ENCODE results near the gene TNFRSF12A.
"Not testable (repeated sequence)": the region's sequence is repeated elsewhere in the genome, so short reads cannot be mapped to it uniquely, and the experiment has no call there.

TNFRSF12A gene

GRCh38 chr16:3042376-3042775 lies 22.2 kb downstream of the TNFRSF12A start:
- no peaks in the 10 kb centered on the region for H3K9me3 Mint-ChIP-seq
- H3K27me3 Mint-ChIP-seq = peaks cover 93% of the 10 kb centered on the region

DNA sequence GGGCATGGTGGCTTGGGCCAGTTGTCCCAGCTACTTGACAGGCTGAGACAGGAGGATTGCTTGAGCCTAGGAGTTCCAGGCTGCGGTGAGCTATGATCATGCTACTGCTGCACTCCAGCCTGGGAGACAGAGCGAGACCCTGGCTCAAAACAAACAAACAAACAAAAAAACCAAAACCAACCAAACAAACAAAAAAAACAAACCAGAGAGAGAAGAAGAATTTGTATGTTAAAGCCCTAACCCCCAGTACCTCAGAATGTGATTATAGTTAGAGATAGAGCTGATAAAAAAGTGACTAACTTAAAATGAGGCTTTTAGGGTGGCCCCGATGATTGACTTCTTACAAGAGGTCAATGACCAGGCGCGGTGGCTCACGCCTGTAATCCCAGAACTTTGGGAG lies 24.5 kb downstream of the TNFRSF12A start:
- peak overlapping the region; percentile 81 to 85 for H3K4me3 Mint-ChIP-seq
- no peak for ATAC-seq
- H3K27ac Mint-ChIP-seq = peak overlapping the region in 1 of 2 donors; percentile 46
- no peaks in the 10 kb centered on the region for H3K9me3 Mint-ChIP-seq
- H3K4me1 Mint-ChIP-seq = peaks cover 36% of the 10 kb centered on the region
- peaks cover 89% of the 10 kb centered on the region for H3K27me3 Mint-ChIP-seq
- DNase-seq = no peak

More at GRCh38 chr16:3042376-3042775, 22.2 kb downstream of the TNFRSF12A start:
- ATAC-seq = no peak
- no peak overlapping the region for H3K27ac Mint-ChIP-seq
- peaks cover 25% of the 10 kb centered on the region for H3K4me1 Mint-ChIP-seq
- H3K4me3 Mint-ChIP-seq = no peak overlapping the region
- DNase-seq = no peak

GRCh38 chr16:3045758-3046640 lies 25.8 kb downstream of the TNFRSF12A start, which contains the start of gene MMP25:
Gene MMP25 (plus strand): TSS chr16:3046561. CDS start chr16:3046918, 357 bp downstream.
- Mint-ChIP-seq H3K27ac (peak within 1 kb of the TSS in 1 of 2 donors; percentile 82), H3K9me3 (no peaks in the 10 kb centered on the region), H3K4me1 (peaks cover 41% of the 10 kb centered on the region), H3K27me3 (peaks cover 76% of the 10 kb centered on the region), H3K4me3 (peak within 1 kb of the TSS; percentile 81 to 85)
- peak; percentile 62 for ATAC-seq
- DNase-seq = peak in 1 of 2 donors; percentile 32

DNA sequence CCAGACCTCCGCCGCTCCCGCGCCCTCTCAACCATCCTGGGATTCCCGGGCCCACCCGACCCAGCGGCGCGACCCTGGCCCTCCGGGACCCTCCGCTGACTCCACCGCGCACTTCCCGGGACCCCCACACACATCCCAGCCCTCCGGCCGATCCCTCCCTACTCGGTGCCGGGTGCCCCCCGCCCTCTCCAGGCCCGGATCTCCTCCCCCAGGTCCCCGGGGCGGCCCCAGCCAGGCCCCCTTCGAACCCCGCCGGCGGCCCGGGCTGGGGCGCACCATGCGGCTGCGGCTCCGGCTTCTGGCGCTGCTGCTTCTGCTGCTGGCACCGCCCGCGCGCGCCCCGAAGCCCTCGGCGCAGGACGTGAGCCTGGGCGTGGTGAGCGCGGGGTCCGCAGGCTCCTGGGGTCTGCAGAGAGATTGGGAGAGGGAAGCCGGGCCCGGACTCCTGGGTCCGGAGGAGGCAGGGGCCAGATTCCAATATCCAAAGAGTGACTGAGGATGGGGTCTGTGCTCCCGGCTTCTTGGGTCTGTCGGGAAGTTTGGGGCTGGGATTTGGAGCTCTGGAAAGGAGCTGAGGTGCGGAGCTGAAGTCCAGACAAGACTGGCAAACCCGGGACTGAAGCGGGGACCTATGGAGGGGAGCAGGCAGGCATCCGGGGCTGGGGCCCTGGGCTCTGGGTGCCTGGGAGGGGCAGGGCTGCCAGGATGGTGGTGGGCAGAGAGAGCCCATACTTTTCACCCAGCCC lies 26.6 kb downstream of the TNFRSF12A start:
- Mint-ChIP-seq H3K27me3 (peaks cover 70% of the 10 kb centered on the region), H3K4me1 (peaks cover 47% of the 10 kb centered on the region)
- peak; percentile 43 for ATAC-seq

GRCh38 chr16:3047387-3047720 lies 27.2 kb downstream of the TNFRSF12A start:
- peaks cover 64% of the 10 kb centered on the region for H3K27me3 Mint-ChIP-seq
- peak overlapping the region in 1 of 2 donors; percentile 40 for H3K4me3 Mint-ChIP-seq
- H3K9me3 Mint-ChIP-seq = no peaks in the 10 kb centered on the region
- no peak overlapping the region for H3K27ac Mint-ChIP-seq
- peaks cover 51% of the 10 kb centered on the region for H3K4me1 Mint-ChIP-seq
- DNase-seq (no peak), ATAC-seq (peak; percentile 20)

More for the DNA sequence above, 26.6 kb downstream of the TNFRSF12A start:
- Mint-ChIP-seq H3K9me3 (no peaks in the 10 kb centered on the region), H3K4me3 (peak overlapping the region; percentile 37 to 40), H3K27ac (peak overlapping the region in 1 of 2 donors; percentile 82)
- DNase-seq = no peak

DNA sequence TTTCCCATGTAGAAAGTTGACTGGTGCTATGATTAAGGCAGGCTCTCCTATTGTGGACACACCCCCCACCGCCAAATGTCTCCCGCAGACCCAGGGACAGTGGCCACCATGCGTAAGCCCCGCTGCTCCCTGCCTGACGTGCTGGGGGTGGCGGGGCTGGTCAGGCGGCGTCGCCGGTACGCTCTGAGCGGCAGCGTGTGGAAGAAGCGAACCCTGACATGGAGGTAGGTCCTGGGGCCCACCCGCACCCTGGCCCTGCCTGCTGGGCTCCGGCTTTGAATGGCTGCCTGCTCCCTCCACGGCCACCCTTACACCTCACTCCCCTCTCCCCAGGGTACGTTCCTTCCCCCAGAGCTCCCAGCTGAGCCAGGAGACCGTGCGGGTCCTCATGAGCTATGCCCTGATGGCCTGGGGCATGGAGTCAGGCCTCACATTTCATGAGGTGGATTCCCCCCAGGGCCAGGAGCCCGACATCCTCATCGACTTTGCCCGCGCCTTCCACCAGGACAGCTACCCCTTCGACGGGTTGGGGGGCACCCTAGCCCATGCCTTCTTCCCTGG lies 29.8 kb downstream of the TNFRSF12A start:
- H3K9me3 Mint-ChIP-seq = no peaks in the 10 kb centered on the region
- no peak overlapping the region for H3K27ac Mint-ChIP-seq
- H3K4me1 Mint-ChIP-seq = peaks cover 65% of the 10 kb centered on the region
- H3K4me3 Mint-ChIP-seq = no peak overlapping the region
- ATAC-seq = no peak
- H3K27me3 Mint-ChIP-seq = peaks cover 38% of the 10 kb centered on the region
- no peak for DNase-seq

GRCh38 chr16:3050487-3050886 lies 30.3 kb downstream of the TNFRSF12A start:
- peaks cover 65% of the 10 kb centered on the region for H3K4me1 Mint-ChIP-seq
- H3K4me3 Mint-ChIP-seq = no peak overlapping the region
- no peaks in the 10 kb centered on the region for H3K9me3 Mint-ChIP-seq
- peaks cover 33% of the 10 kb centered on the region for H3K27me3 Mint-ChIP-seq
- no peak for DNase-seq
- ATAC-seq = no peak
- peak overlapping the region in 1 of 2 donors; percentile 35 for H3K27ac Mint-ChIP-seq

DNA sequence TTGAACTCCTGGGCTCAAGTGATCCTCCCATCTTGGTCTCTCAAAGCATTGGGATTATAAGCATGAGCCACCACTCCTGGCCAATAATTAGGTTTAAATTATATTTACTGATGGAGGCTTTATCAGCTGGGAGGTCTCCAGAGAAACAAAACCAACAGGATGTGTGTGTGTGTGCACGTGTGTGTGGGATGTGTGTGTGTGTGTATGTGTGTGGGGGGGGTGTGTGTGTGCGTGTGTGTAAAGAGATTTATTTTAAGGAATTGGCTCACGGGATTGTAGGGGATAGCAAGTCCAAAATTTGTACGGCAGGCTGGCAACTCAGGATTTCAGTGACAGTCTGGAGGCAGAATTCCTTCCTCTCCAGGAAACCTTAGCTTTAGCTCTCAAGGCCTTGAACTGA lies 30.8 kb downstream of the TNFRSF12A start:
- H3K27ac Mint-ChIP-seq = no peak overlapping the region
- no peak for ATAC-seq
- peaks cover 28% of the 10 kb centered on the region for H3K27me3 Mint-ChIP-seq

GRCh38 chr16:3051494-3051893 lies 31.3 kb downstream of the TNFRSF12A start:
- Mint-ChIP-seq H3K4me3 (no peak overlapping the region), H3K27me3 (peaks cover 28% of the 10 kb centered on the region), H3K4me1 (peaks cover 68% of the 10 kb centered on the region), H3K9me3 (no peaks in the 10 kb centered on the region), H3K27ac (no peak overlapping the region)
- ATAC-seq = no peak
- no peak for DNase-seq

More for the DNA sequence above, 30.8 kb downstream of the TNFRSF12A start:
- peaks cover 65% of the 10 kb centered on the region for H3K4me1 Mint-ChIP-seq
- no peak for DNase-seq
- H3K4me3 Mint-ChIP-seq = no peak overlapping the region
- no peaks in the 10 kb centered on the region for H3K9me3 Mint-ChIP-seq

GRCh38 chr16:3052571-3053329 lies 32.6 kb downstream of the TNFRSF12A start:
- H3K4me3 Mint-ChIP-seq = not testable (repeated sequence)
- ATAC-seq = peak; percentile 61
- H3K27ac Mint-ChIP-seq = peak overlapping the region in 1 of 2 donors; percentile 85

GRCh38 chr16:3053330-3053710 lies 33.2 kb downstream of the TNFRSF12A start:
- Mint-ChIP-seq H3K27ac (peak overlapping the region in 1 of 2 donors; percentile 89), H3K4me1 (peaks cover 71% of the 10 kb centered on the region)
- H3K9me3 Mint-ChIP-seq, H3K27me3 Mint-ChIP-seq, DNase-seq, H3K4me3 Mint-ChIP-seq: not testable (repeated sequence)
- peak; percentile 21 for ATAC-seq

More at GRCh38 chr16:3052571-3053329, 32.6 kb downstream of the TNFRSF12A start:
- not testable (repeated sequence) for DNase-seq, H3K9me3 Mint-ChIP-seq
- Mint-ChIP-seq H3K4me1 (peaks cover 75% of the 10 kb centered on the region), H3K27me3 (peaks cover 16% of the 10 kb centered on the region)

DNA sequence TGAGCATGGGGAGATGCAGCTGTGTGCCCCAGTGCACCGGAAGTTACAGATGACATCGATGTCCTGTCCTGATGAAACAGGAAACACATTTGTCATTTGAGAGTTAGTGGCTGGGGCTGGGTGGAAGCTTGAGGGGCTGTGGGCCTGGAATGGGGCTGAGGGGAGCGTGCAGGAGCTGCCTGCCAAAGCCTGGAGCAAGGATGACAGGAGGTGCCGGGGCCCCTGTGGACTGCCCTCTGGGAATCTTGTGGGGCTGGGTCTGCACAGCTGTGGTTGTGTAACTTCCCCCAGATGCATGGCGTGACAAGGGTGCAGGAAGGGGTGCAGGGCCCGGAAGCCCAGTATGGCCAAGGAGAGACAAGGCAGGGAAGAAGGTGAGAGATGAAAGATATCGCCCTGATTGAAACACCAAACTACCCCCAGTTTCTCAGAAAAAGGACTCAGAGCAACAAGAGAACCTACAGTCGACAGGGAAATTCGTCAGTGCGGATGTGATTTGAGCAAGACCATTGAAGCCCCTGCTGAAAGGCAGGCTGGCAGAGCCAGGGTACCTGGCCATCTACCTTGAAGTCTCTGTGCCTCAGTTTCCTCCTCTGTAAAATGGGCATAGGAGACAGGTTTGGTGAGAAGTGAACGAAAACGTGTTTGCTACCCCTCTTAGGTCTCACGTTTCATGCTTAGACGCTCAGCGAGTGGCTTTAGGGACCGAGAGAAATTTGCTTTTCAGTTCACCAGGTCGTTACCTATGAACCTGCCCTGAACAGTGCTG lies 35.0 kb downstream of the TNFRSF12A start:
- Mint-ChIP-seq H3K4me1 (peaks cover 71% of the 10 kb centered on the region), H3K4me3 (peak overlapping the region; percentile 61 to 71), H3K27ac (peak overlapping the region; percentile 89 to 90), H3K27me3 (no peaks in the 10 kb centered on the region), H3K9me3 (no peaks in the 10 kb centered on the region)
- peak in 1 of 2 donors; percentile 56 for DNase-seq
- peak; percentile 29 for ATAC-seq

- not testable (repeated sequence) for DNase-seq, ATAC-seq, H3K9me3 Mint-ChIP-seq, H3K27me3 Mint-ChIP-seq
- peaks cover 75% of the 10 kb centered on the region for H3K4me1 Mint-ChIP-seq
- H3K27ac Mint-ChIP-seq = peak overlapping the region in 1 of 2 donors; percentile 90
- peak overlapping the region; percentile 61 to 71 for H3K4me3 Mint-ChIP-seq
These were observed 35.6 kb downstream of the TNFRSF12A start for GRCh38 chr16:3055734-3056115.
